H9 (cell line): ENCODE results near the gene TNIP2. TPM values are rescaled to one million over a fixed set of nuclear protein-coding genes. Genes with fewer than 3 reads are reported as not detected.

Source experiments
- DNase-seq: peaks from one replicate; pipeline ENCODE4 v3.0.0-alpha.2; 2017
- H2AFZ ChIP-seq: one replicate; pipeline ENCODE4 v1.6.1; 2013; ENCODE audit warnings: mild to moderate bottlenecking, low read length, control low read depth, moderate library complexity
- H2AK5ac ChIP-seq: 2 replicates; pipeline ENCODE4 v1.6.1; 2013; ENCODE audit warnings: low read length, control low read depth, mixed read lengths; ENCODE audit not compliant: insufficient read length
- H2BK120ac ChIP-seq: one replicate; pipeline ENCODE4 v1.6.1; 2013; ENCODE audit warnings: low read depth, mild to moderate bottlenecking, low read length, control low read depth, inconsistent platforms; ENCODE audit not compliant: poor library complexity, severe bottlenecking
- H2BK12ac ChIP-seq: 2 replicates; pipeline ENCODE4 v1.6.1; 2013; ENCODE audit warnings: low read length, control low read depth, mixed read lengths, low read depth; ENCODE audit not compliant: insufficient read length
- H2BK15ac ChIP-seq: 2 replicates; pipeline ENCODE4 v1.6.1; 2013; ENCODE audit warnings: low read depth, low read length, control low read depth
- H2BK20ac ChIP-seq: one replicate; pipeline ENCODE4 v1.6.1; 2013; ENCODE audit warnings: low read depth, mild to moderate bottlenecking, low read length, control low read depth, inconsistent platforms; ENCODE audit not compliant: poor library complexity, severe bottlenecking
- H2BK5ac ChIP-seq: 2 replicates; pipeline ENCODE4 v1.6.1; 2013; ENCODE audit warnings: low read length, control low read depth, mixed read lengths; ENCODE audit not compliant: insufficient read length
- H3K14ac ChIP-seq: 2 replicates; pipeline ENCODE4 v1.6.1; 2013; ENCODE audit warnings: low read length, control low read depth; ENCODE audit not compliant: insufficient read depth
- H3K18ac ChIP-seq: 2 replicates; pipeline ENCODE4 v1.6.1; 2013; ENCODE audit warnings: low read depth, mild to moderate bottlenecking, mixed read lengths, low read length, control low read depth; ENCODE audit not compliant: insufficient read length
- H3K23ac ChIP-seq: 2 replicates; pipeline ENCODE4 v1.6.1; 2013; ENCODE audit warnings: low read length, control low read depth, mixed read lengths, low read depth; ENCODE audit not compliant: insufficient read length
- H3K23me2 ChIP-seq: 2 replicates; pipeline ENCODE4 v1.6.1; 2013; ENCODE audit warnings: low read depth, mild to moderate bottlenecking, mixed read lengths, low read length, control low read depth; ENCODE audit not compliant: insufficient read length, poor library complexity, severe bottlenecking
- H3K27ac ChIP-seq: 2 replicates; pipeline ENCODE4 v1.5.1; 2013; ENCODE audit warnings: low read length, control low read depth, mixed read lengths, low read depth; ENCODE audit not compliant: insufficient read length
- H3K27me3 ChIP-seq: 2 replicates; pipeline ENCODE4 v1.6.1; 2013; ENCODE audit warnings: low read length, control low read depth, inconsistent platforms; ENCODE audit not compliant: insufficient read depth
- H3K4ac ChIP-seq: 2 replicates; pipeline ENCODE4 v1.6.1; 2013; ENCODE audit warnings: low read depth, mild to moderate bottlenecking, control low read depth, inconsistent platforms, low read length, moderate library complexity
- H3K4me1 ChIP-seq: 2 replicates; pipeline ENCODE4 v1.6.1; 2013; ENCODE audit warnings: low read length, control low read depth, inconsistent platforms; ENCODE audit not compliant: insufficient read depth
- H3K4me2 ChIP-seq: 2 replicates; pipeline ENCODE4 v1.6.1; 2013; ENCODE audit warnings: low read length, control low read depth, mixed read lengths; ENCODE audit not compliant: insufficient read length, insufficient read depth
- H3K56ac ChIP-seq: 2 replicates; pipeline ENCODE4 v1.6.1; 2013; ENCODE audit warnings: low read depth, mild to moderate bottlenecking, mixed read lengths, low read length, control low read depth; ENCODE audit not compliant: insufficient read length
- H3K79me1 ChIP-seq: 2 replicates; pipeline ENCODE4 v1.6.1; 2013; ENCODE audit warnings: low read depth, mild to moderate bottlenecking, moderate library complexity, low read length, control low read depth, inconsistent platforms; ENCODE audit not compliant: insufficient read depth, poor library complexity, severe bottlenecking
- H3K79me2 ChIP-seq: 2 replicates; pipeline ENCODE4 v1.6.1; 2013; ENCODE audit warnings: low read length, control low read depth, inconsistent platforms; ENCODE audit not compliant: insufficient read depth
- H3K9ac ChIP-seq: 2 replicates; pipeline ENCODE4 v1.6.1; 2013; ENCODE audit warnings: low read length, control low read depth, mixed read lengths; ENCODE audit not compliant: insufficient read length; ENCODE audit errors: extremely low read depth
- H3K9me3 ChIP-seq: one replicate; pipeline ENCODE4 v1.6.1; 2013; ENCODE audit warnings: low read depth, low read length, inconsistent platforms; ENCODE audit not compliant: control insufficient read depth
- H3T11ph ChIP-seq: one replicate; pipeline ENCODE4 v1.6.1; 2013; ENCODE audit warnings: mild to moderate bottlenecking, low read length, control low read depth, inconsistent platforms
- H4K20me1 ChIP-seq: one replicate; pipeline ENCODE4 v1.6.1; 2013; ENCODE audit not compliant: control insufficient read depth, insufficient read length, insufficient read depth
- H4K5ac ChIP-seq: 2 replicates; pipeline ENCODE4 v1.6.1; 2013; ENCODE audit warnings: low read depth, mild to moderate bottlenecking, mixed read lengths, low read length, control low read depth; ENCODE audit not compliant: insufficient read length
- H4K8ac ChIP-seq: replicated peaks from 2 replicates; pipeline ENCODE4 v1.6.1; 2013; ENCODE audit warnings: low read length, control low read depth, mixed read lengths, low read depth; ENCODE audit not compliant: insufficient read length
- H4K91ac ChIP-seq: 2 replicates; pipeline ENCODE4 v1.6.1; 2013; ENCODE audit warnings: low read depth, mild to moderate bottlenecking, moderate library complexity, mixed read lengths, low read length, control low read depth; ENCODE audit not compliant: insufficient read length
- H3K27ac Mint-ChIP-seq, 3 experiments: 2 replicates in 2 of 3; 3 replicates in 1 of 3; pipeline ENCODE4 v1.8.0; 2020 to 2021; ENCODE audit warnings: mixed read lengths in 3 of 3, mild to moderate bottlenecking in 1 of 3, moderate library complexity in 1 of 3
- H3K27me3 Mint-ChIP-seq: 2 replicates; pipeline ENCODE4 v1.8.0; 2021; ENCODE audit warnings: low read depth, mild to moderate bottlenecking, moderate library complexity, mixed read lengths
- H3K36me3 Mint-ChIP-seq, 3 experiments: 2 replicates in 2 of 3; 3 replicates in 1 of 3; pipeline ENCODE4 v1.8.0; 2020 to 2021; ENCODE audit warnings: low read depth in 3 of 3, mixed read lengths in 3 of 3; ENCODE audit not compliant: insufficient read depth in 1 of 3
- H3K4me1 Mint-ChIP-seq, 2 experiments: 2 replicates each; pipeline ENCODE4 v1.8.0; 2020; ENCODE audit warnings: mixed read lengths in 2 of 2
- H3K4me3 Mint-ChIP-seq, 2 experiments: 2 replicates in 1 of 2; 3 replicates in 1 of 2; pipeline ENCODE4 v1.8.0; 2020 to 2021; ENCODE audit warnings: mild to moderate bottlenecking in 2 of 2, mixed read lengths in 2 of 2, moderate library complexity in 1 of 2
- H3K9me3 Mint-ChIP-seq, 2 experiments: 2 replicates in 1 of 2; 3 replicates in 1 of 2; pipeline ENCODE4 v1.8.0; 2020; ENCODE audit warnings: mild to moderate bottlenecking in 2 of 2, mixed read lengths in 2 of 2, moderate library complexity in 1 of 2
- CTCF ChIP-seq: fragments of 200-600 bp; sonication (generic); conservative IDR thresholded peaks from 3 replicates; pipeline ENCODE4 v1.8.0; 2021; ENCODE audit warnings: antibody characterized with exemption, mild to moderate bottlenecking
- WGBS: extraction: QIAGEN DNeasy Blood & Tissue Kit; methylation state at CpG from one replicate; pipeline ENCODE4 v1.1.7; 2013; ENCODE audit warnings: missing lambda C conversion rate, low lambda C conversion rate, mixed read lengths; ENCODE audit not compliant: insufficient read length; ENCODE audit errors: extremely low coverage; 5-methylcytosine and 5-hydroxymethylcytosine counted together
- total RNA-seq: library from RNA; stranded (reverse); gene quantifications from 2 replicates; pipeline ENCODE4 v1.2.1, GENCODE V29; 2021

The TNIP2 gene
- total RNA-seq, 1 experiment from 2014 or later = 44.7 TPM

DNA sequence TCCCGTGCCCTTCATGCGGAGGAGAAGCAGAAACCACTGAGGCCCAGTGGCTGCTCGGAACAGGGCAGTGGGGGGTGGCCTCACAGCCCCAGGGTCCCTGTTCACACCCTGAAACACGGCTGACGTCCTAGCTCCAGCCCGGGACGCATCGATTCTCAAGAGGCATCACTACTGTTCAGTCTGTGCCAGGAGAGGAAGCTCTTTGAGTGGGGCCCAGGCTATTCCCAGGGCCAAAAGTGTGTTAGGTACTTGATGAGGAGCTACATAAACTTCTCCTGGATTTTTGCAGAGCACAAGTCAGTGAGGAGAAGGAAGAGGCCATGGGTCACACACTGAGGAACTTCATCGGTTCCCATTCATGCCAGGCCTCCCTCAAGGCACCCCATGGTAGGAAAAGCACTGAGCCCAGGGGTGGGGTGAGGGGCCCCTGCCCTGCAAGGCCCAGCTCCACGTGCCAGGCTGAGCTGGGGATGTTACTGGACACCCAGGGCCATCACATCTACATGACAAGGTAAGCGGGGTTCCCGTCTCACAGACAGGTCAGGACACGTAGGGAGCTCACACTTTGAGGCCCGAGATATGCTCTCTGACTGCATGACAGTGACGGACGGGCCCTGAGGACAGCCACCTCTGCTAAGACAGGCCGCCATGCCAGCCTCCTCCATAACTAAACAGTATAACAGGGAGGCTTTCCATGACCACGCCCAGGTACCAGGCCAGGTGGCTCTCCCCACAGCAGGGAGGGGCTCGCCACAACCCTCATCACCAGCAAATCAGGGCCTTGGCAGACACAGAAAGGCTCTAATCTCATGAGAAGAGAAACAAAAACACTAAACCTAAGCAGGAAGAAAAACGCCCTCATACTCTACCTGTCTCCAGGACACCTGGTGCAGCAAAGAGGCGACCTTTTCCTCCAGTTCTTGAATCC is 12.4 kb downstream of the TNIP2 start:
- Mint-ChIP-seq H3K27ac (0 out of 7 replicates have a peak overlapping the region, but pooled peaks of 1 of the 3 experiments have one; percentile 4), H3K9me3 (no peaks in the 10 kb centered on the region; a peak in 1 of 5 replicates), H3K27me3 (peaks cover 1% of the 10 kb centered on the region; the same call in 1 of the 2 replicates), H3K36me3 (peaks cover 25 to 61% (median 51%) of the 10 kb centered on the region in 3 experiments; a peak in 6 of 7 replicates), H3K4me3 (no peak overlapping the region), H3K4me1 (no peaks in the 10 kb centered on the region)
- Histone ChIP-seq H3K9ac (no peak overlapping the region), H3K18ac (no peak overlapping the region), H4K5ac (no peak overlapping the region), H4K91ac (no peak overlapping the region), H2AK5ac (no peak overlapping the region), H3K23me2 (no peaks in the 10 kb centered on the region), H3K4me2 (no peak overlapping the region), H3K4ac (no peak overlapping the region), H3K14ac (no peak overlapping the region), H3K9me3 (no peaks in the 10 kb centered on the region), H2AFZ (no peak overlapping the region), H2BK15ac (no peak overlapping the region), H3K27ac (no peak overlapping the region), H3K79me2 (no peaks in the 10 kb centered on the region), H4K20me1 (no peaks in the 10 kb centered on the region), H2BK120ac (no peak overlapping the region), H3K79me1 (no peaks in the 10 kb centered on the region), H2BK12ac (no peak overlapping the region), H3K23ac (no peak overlapping the region), H4K8ac (no peak overlapping the region), H3K27me3 (no peaks in the 10 kb centered on the region), H3K4me1 (no peaks in the 10 kb centered on the region), H3K56ac (no peak overlapping the region), H2BK5ac (no peak overlapping the region), H2BK20ac (no peak overlapping the region), H3T11ph (no peak overlapping the region)
- no CpG with 5 or more reads among the region's 21 CpGs for WGBS
- TF ChIP-seq CTCF = no peak
- no peak for DNase-seq
